GM18520 (cell line): ENCODE results near the gene PCIF1.
A peak's percentile ranks its signal among the peaks of the same experiment; 100 is the strongest.

Source experiments
- ATAC-seq: cut with Tn5 transposase; IDR thresholded peaks from one replicate; pipeline ENCODE4 v1.9.1; 2021; ENCODE audit not compliant: unreplicated experiment

PCIF1 gene

GRCh38 chr20:45964006-45964400, 29.5 kb downstream of the PCIF1 start:
- no peak for ATAC-seq

- no peak for ATAC-seq
Observed at GRCh38 chr20:45965169-45966002, 30.9 kb downstream of the PCIF1 start.

- no peak for ATAC-seq
Observed at GRCh38 chr20:45967551-45968080, 33.1 kb downstream of the PCIF1 start.

GRCh38 chr20:45968081-45968671, 33.7 kb downstream of the PCIF1 start:
- no peak for ATAC-seq

- no peak for ATAC-seq
Observed at GRCh38 chr20:45968801-45969711, 34.6 kb downstream of the PCIF1 start.

GRCh38 chr20:45969712-45970634, 35.5 kb downstream of the PCIF1 start:
- no peak for ATAC-seq

- no peak for ATAC-seq
Observed at GRCh38 chr20:45970646-45971424, 36.4 kb downstream of the PCIF1 start.

GRCh38 chr20:45971425-45971674, 36.9 kb downstream of the PCIF1 start:
- peak; percentile 18 for ATAC-seq

- peak; percentile 65 for ATAC-seq
Observed at GRCh38 chr20:45971675-45972499, 37.4 kb downstream of the PCIF1 start, which contains the start of gene ZNF335. ZNF335 (minus strand) TSS chr20:45972203; CDS start chr20:45971410, 793 bp downstream.

- ATAC-seq, result no peak
Observed at GRCh38 chr20:45972500-45973183, 38.2 kb downstream of the PCIF1 start.

GRCh38 chr20:45974896-45975565, 40.5 kb downstream of the PCIF1 start:
- ATAC-seq, result no peak

- no peak for ATAC-seq
Observed at GRCh38 chr20:45975686-45976085, 41.2 kb downstream of the PCIF1 start.

- ATAC-seq, result no peak
Observed at GRCh38 chr20:45976086-45976485, 41.6 kb downstream of the PCIF1 start.

GRCh38 chr20:45981261-45981660, 46.8 kb downstream of the PCIF1 start:
- no peak for ATAC-seq

GRCh38 chr20:45983279-45983743, 48.8 kb downstream of the PCIF1 start:
- no peak for ATAC-seq

GRCh38 chr20:45985573-45985972, 51.1 kb downstream of the PCIF1 start:
- ATAC-seq, result no peak

GRCh38 chr20:45987108-45987780, 52.8 kb downstream of the PCIF1 start:
- ATAC-seq, result no peak
